Measurements from ENCODE around the gene ARPC5.

The ARPC5 gene

DNA sequence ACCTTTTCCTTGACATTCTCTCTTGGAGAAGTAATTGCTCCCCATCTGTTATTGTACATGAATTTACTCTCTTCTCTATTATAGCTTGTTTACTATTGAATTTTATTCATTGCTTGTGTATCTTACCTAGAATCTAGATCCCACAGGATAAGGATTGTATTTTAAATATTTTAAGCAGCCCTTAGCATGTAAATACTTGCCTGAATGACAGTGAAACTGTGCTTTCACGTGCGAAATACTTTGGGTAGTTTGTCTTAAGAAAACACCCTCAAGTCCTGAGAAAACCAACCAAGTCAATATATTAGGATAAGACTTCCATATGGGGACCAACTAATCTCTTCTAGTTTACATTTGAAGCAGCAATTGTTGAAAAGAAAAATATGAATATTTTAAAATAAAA, 15.3 kb downstream of the ARPC5 start:
- TF ChIP-seq, protein P1, sequence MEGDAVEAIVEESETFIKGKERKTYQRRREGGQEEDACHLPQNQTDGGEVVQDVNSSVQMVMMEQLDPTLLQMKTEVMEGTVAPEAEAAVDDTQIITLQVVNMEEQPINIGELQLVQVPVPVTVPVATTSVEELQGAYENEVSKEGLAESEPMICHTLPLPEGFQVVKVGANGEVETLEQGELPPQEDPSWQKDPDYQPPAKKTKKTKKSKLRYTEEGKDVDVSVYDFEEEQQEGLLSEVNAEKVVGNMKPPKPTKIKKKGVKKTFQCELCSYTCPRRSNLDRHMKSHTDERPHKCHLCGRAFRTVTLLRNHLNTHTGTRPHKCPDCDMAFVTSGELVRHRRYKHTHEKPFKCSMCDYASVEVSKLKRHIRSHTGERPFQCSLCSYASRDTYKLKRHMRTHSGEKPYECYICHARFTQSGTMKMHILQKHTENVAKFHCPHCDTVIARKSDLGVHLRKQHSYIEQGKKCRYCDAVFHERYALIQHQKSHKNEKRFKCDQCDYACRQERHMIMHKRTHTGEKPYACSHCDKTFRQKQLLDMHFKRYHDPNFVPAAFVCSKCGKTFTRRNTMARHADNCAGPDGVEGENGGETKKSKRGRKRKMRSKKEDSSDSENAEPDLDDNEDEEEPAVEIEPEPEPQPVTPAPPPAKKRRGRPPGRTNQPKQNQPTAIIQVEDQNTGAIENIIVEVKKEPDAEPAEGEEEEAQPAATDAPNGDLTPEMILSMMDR (IDR thresholded peaks at IDR 0.05): no peak

DNA sequence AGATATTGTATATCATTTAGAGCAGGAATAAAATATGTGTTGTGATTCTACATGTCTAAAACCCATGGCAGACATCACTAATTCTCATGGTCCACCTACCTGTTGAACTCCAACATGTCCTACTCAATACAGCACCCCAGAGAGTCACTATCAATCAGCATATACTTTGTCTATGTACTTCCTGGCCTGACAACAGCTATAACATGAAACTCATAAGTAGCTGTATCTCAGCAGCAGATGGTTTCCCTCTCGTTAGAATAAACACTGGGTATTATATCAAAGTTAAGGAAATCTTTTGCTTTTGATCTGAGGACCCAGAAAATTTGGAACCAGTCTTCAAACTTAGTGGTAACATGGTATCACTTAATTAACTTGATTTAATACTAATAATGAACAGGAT, 15.8 kb downstream of the ARPC5 start:
- TF ChIP-seq, protein P1 (IDR thresholded peaks at IDR 0.05): no peak

DNA sequence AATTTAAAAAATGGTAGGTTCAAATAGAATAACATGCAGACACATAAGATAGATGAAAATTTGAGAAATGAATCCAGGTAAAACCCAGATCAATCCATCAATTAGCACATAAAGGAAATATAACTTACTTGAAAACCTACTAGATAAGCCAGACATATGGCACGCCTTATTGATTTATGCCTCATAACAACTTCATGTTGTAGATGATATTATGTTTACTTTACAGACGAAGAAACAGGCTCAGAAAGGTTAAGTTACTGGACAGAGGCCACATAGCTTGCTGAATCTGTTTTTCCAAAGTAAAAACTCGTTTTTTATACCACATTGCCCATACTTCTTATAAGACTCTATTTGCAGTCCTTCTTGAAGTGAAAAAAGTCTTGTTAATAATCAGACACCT, 23.2 kb downstream of the ARPC5 start:
- TF ChIP-seq, protein P1 (IDR thresholded peaks at IDR 0.05): no peak

DNA sequence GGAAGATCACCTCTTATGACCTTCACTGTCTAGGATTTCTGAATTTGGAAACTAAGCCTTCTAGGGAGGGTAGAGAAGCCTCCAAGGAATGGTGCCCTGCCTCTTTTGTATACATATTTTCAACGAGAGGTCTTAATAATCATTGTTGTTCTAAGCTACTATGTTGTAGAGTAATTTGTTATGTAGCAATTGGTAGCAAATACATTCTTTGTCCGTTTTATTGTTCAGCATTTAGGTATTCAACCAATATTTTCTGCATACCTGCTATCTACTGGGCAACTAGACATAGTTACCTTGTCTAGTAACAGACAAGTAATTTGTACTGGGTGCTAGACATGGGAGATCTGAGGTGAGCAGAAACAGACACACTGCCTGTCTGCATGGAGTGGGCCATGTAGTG, 24.6 kb downstream of the ARPC5 start:
- TF ChIP-seq, protein P1 (IDR thresholded peaks at IDR 0.05): no peak

DNA sequence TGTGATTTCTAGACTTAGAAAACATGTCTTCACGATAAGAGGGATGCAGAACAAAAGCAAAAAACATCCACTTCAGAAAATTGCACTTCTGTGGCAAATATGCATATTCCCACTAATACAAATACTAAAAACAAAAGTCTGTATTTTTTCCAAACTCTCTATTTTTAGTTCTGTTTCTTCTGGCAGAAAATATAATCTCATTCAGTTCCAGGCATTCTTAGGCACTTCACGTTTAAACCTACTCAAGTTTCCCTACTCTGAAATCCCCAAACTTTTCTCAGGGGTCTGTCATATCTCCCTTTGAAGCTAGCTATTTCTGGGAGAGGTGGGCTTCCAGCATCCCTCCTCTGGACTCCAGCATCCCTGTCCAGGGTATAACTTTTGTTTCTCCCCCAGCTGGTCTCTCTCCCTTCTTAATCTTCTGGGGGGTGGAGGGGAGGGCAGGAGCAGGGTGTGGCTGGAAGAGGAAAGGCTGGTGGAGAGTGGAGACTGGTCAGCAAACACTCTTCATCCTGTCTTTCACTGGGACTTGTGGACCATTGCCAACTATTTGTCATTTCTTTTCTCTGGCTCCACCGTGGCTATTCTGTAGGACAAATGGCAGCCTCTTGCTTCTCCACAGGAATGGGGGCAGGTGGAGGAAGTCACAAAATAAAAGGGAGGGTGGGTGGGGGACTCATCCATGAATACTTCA, 25.7 kb downstream of the ARPC5 start:
- TF ChIP-seq, protein P1 (IDR thresholded peaks at IDR 0.05): no peak

DNA sequence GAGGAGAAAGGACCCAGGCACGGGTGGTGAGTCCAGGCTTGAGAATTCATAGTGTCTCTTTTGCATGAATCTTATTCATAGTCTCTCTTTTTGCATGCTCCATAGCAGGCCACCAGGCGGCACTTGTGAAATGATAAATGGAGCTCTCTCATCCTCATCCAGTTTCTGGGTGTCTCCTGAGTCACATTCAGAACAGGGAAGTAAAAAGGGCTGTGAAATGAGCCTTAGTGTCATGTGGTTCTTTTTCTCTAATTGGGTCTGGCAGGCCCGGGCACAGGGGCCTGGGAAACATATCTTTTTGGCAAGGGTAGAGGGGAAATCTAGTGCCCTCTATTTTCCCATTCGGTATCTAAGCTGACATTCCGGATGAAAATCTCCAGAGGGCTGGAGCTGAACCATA, 26.3 kb downstream of the ARPC5 start:
- TF ChIP-seq, protein P1 (IDR thresholded peaks at IDR 0.05): peak; percentile 48; the same call in 1 of the 2 replicates

DNA sequence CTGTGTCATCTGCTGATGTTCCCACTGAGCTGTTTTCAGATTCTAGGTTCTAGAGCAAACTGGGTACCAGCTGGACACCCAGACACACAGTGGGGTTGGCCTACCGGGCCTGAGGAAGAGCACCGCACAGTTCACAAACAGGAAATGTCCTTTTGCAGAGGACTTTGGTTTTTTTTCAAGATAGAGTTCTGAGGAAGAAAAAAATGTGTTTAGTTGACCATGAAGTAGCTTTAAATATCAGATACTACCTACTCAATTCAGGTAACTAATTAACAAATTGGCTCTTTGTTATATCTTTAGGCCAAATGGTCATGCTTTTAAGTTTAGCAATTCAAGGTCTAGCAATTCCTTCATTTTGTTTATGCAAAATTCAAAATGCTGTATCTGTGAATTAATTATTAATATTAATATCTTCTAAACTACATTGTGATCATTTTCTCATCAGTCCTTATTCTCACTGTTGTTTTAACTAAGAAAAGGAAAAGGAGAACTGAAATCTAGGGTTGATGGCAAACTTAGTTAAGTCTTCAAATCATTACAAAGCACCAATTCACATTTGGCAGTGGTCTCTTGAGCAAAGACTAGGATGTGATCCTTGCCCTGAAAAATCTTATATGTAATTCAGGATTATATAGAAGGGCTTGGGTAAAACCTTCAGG, 28.1 kb downstream of the ARPC5 start:
- TF ChIP-seq, protein P1 (IDR thresholded peaks at IDR 0.05): no peak
